ENCODE data around the gene ZNF749.

The ZNF749 gene

DNA sequence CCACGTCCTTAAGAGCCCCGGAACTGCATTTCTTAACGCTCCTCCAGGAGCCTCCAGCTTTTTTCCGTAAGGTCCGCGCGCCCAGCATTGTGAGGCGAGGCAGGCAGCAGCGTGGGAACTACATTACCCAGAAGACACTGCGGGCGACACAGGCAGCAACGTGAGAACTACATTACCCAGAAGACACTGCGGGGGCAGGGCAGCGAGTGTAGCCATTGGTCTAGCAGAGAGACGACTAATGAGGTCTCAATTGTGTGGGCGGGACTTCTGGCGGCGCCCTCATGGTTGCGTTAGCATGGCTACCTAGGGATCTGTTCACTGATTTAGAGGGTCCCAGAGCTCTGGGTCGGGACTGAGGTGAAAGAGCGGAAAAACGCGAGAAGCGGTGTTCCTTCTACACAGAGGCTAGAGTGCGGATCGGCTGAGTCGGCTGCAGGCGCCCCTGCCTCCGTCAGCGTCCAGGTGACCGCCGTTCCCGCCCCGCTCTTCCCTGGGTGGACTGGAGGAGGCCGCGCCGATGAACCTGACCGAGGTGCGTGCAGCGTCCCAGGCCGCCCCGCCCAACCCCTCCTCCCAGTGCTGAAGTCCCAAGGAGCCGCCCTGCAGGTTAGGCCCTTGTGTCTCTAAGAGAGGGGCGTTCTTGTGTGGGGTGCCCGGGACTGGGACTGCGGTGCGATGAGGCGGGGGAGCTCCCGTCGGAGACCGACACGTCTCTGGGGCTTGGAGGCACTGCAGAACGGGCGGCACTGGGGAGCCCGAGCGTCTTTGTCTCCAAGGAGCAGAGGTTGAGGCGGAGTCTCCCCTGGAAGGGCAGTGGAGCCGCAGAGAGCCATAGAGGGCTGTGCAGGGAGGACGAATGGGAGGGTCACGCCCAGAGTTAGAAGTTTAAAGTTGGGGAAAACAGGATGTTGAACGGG, at the start of gene ZNF749:
ZNF749 (plus strand) TSS at position 264 of the 917 bp plus-strand sequence; CDS start at position 518, 254 bp downstream.
- DNase-seq = peak; percentile 95

GRCh38 chr19:57389194-57389729, 45.9 kb upstream of the ZNF749 start:
- DNase-seq = no peak

- peak; percentile 97 for DNase-seq
Observed at GRCh38 chr19:57389730-57390598, 45.2 kb upstream of the ZNF749 start, which contains the start of gene ZNF548. Gene ZNF548, plus strand, starts transcription at chr19:57389854. Its CDS starts 246 bp downstream, at chr19:57390100.

DNA sequence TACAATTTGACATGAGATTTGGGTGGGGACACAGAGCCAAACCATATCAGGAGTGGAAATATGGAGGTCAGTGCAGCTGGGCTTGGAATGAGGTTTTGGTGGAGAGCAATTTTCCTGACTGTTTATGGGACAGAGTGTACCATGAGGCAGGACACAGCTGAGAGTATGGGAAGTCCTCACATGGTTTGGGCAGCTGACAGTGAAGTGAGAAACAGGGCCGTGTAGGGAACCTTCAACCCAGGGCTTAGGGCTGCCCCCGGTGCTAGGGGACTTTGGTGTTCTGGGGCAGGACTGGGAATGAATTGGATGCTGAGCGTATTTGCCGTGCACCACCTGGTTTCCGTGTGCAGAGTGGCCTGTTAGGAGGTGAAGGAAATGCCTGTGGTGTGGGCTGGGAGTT, 39.4 kb upstream of the ZNF749 start:
- DNase-seq = no peak

GRCh38 chr19:57398868-57399267, 36.3 kb upstream of the ZNF749 start:
- no peak for DNase-seq

DNA sequence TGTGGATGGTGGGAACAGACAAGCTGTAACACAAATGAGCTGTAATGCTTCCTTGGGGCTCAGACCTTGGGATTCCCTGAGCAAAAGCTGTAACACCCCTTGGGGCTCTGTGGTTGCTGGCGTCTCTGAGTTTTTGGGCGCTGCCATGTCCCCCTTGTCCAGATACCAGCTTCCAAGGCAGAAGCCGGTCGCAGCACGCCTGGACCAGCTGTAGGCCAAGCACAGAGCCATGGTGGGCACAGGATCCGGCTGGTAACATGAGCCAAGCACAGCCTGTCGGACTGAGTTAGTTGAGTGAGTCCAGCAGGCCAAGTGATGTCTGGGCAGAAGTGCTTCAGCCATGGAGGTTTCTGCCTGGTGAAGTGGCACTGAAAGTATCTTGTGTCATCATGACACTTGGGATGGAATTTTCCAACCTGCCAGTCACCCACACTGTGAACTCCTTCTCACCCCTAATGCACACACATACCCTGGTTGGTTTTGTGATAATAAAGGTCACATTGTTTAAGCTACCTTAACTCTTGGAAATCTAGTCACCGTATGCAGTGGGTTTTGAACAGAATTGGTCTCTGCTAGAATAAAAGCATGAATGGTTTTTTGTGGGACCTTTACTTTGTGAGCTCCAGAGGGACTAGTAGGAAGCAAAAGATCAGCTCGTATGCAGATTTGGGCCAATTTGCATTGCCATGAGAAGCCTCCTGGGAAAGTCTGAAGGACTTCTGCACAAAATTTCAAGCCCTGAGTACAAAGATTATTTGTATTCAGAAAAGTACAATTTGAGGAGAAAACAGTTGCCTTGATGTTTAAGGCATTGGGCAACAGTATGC, 31.2 kb upstream of the ZNF749 start:
- no peak for DNase-seq

GRCh38 chr19:57406516-57407123, 28.5 kb upstream of the ZNF749 start:
- DNase-seq = no peak

DNA sequence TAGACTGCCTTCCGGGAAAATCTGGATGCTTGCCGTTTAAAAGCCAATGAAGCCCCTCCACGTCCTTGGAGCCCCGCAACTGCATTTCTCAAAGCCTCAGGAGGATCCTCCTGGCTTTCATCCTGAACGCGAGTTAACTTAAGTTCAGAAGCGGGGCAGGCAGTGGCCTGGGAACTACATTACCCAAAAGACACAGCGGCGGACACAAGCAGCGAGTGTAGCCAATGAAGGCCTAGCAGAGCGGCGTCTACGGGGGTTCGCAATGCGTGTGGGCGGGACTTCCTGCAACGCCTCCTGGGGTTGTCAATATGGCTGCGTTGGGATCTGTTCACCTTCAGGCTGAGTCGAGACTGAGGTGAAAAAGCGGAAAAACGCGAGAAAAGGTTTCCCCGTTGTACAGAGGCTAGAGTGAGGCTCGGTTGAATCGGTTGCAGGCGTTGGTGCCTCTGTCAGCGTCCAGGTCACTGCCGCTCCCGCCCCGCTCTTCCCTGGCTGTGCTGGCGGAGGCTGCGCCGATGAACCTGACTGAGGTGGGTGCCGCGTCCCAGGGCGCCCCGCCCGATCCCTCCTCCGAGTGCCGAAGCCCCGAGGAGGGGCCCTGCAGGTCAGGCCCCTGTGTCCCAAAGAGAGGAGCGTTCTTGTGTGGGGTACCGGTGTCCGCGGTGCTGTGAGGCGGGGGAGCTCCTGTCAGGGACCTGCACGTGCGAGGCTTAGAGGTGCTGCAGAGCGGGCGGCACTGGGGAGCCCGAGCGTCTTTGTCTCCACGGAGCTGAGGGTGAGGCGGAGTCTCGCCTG, 24.1 kb upstream of the ZNF749 start, which contains the start of gene ZNF17:
ZNF17 (plus strand) TSS at position 285 of the 795 bp plus-strand sequence. CDS start 2,455 bp downstream, outside the sequence.
- DNase-seq = peak; percentile 87

DNA sequence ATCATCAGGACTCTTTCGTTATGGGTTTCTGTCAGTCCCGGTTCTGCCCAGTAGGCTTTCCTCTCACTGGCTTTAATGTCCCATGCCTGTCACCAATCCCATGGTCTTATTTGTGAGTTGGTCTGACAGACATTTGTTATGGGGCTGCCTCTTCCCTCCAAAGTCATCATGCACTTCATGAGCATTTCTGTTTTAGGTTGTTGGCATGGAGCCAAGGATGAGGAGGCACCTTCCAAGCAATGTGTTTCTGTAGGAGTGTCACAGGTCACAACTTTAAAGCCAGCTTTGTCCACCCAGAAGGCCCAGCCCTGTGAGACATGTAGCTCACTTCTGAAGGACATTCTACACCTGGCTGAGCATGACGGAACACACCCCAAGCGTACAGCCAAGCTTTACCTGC, 15.7 kb upstream of the ZNF749 start:
- no peak for DNase-seq

GRCh38 chr19:57421037-57421436, 14.1 kb upstream of the ZNF749 start:
- DNase-seq = no peak

GRCh38 chr19:57434386-57435061, 601 bp upstream of the ZNF749 start:
- DNase-seq = no peak

- DNase-seq = no peak
Observed at GRCh38 chr19:57436417-57436816, 1.3 kb downstream of the ZNF749 start.

GRCh38 chr19:57437931-57438330, 2.8 kb downstream of the ZNF749 start:
- DNase-seq = no peak

- no peak for DNase-seq
Observed at GRCh38 chr19:57438925-57439324, 3.8 kb downstream of the ZNF749 start.

- no peak for DNase-seq
Observed at GRCh38 chr19:57441979-57442752, 7.0 kb downstream of the ZNF749 start.

- no peak for DNase-seq
Observed at GRCh38 chr19:57443121-57443696, 8.1 kb downstream of the ZNF749 start.

- no peak for DNase-seq
Observed at GRCh38 chr19:57452307-57452706, 17.2 kb downstream of the ZNF749 start.

DNA sequence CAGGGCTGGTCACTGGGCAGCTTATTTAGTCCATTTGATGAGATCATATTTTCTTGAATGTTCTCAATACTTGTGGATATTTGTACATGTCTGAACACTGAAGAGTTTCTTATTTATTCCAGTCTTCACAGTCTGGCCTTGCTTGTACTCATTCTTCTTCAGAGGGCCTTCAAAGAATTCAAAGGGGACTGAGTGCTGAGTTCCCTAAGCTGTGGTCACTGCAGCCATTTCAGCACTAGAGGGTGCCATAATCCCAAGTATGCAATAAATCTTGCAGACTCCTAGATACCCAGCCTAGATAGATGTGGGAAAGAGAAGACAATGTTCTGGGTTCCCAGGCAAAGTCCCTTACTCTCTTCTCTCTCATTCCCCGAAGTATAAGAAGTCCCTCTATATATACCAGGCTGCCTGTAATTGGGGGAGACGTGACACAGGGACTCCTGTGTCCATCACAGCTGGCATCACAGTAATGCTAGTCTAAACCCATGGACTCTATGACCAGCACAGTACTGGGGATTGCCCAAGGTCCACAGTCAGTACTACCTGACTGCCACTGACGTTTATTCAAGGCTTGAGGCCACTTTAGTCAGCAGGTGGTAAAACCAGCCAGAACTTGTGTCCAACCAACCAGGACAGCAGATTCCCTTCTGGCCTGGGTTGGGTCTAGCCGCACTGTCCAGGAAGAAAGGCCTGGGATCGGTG, 30.7 kb downstream of the ZNF749 start:
- DNase-seq = no peak
